ENCODE measurements around the gene SIRPG. TPM values are rescaled to one million over a fixed set of nuclear protein-coding genes. Genes with fewer than 3 reads are reported as not detected.
"Not testable (repeated sequence)": the region's sequence is repeated elsewhere in the genome, so short reads cannot be mapped to it uniquely, and the experiment has no call there.

SIRPG gene
- total RNA-seq, 2 experiments from 2014 or later: 98.7 to 100 TPM

GRCh38 chr20:1646975-1647431 lies 10.6 kb downstream of the SIRPG start:
- H3K4me3 Mint-ChIP-seq: peak overlapping the region; percentile 58
- H3K27ac Mint-ChIP-seq: peak overlapping the region; percentile 80
- ATAC-seq (ENCODE audit: low read depth) (peak; percentile 85), DNase-seq (peak; percentile 44)
- H3K9me3 Mint-ChIP-seq: peaks cover 2% of the 10 kb centered on the region
- H3K27me3 Mint-ChIP-seq: no peaks in the 10 kb centered on the region
- peaks cover 48% of the 10 kb centered on the region for H3K4me1 Mint-ChIP-seq
- H3K36me3 Mint-ChIP-seq: peaks cover 35% of the 10 kb centered on the region
- POLR2A ChIA-PET: interaction anchor here (0.5 kb wide), 1 partner anchor 1337 kb away, joined by 3 read pairs; no protein-coding TSS in a partner anchor

GRCh38 chr20:1644101-1644962 lies 13.2 kb downstream of the SIRPG start:
- no peak for ATAC-seq (ENCODE audit: low read depth)
- H3K4me1 Mint-ChIP-seq: peaks cover 33% of the 10 kb centered on the region
- no peak for DNase-seq
- peaks cover 23% of the 10 kb centered on the region for H3K36me3 Mint-ChIP-seq
- peaks cover 5% of the 10 kb centered on the region for H3K9me3 Mint-ChIP-seq
- H3K4me3 Mint-ChIP-seq: no peak overlapping the region
- no peaks in the 10 kb centered on the region for H3K27me3 Mint-ChIP-seq
- POLR2A ChIA-PET: no interaction called here
- no peak overlapping the region for H3K27ac Mint-ChIP-seq

GRCh38 chr20:1638643-1639042 lies 18.9 kb downstream of the SIRPG start:
- Mint-ChIP-seq H3K27ac (peak overlapping the region; percentile 26), H3K36me3 (peaks cover 40% of the 10 kb centered on the region), H3K4me1 (peaks cover 26% of the 10 kb centered on the region)
- POLR2A ChIA-PET; DNase-seq; ATAC-seq (ENCODE audit: low read depth); H3K27me3 Mint-ChIP-seq; H3K9me3 Mint-ChIP-seq; H3K4me3 Mint-ChIP-seq: not testable (repeated sequence)

GRCh38 chr20:1637755-1638154 lies 19.8 kb downstream of the SIRPG start:
- DNase-seq: no peak
- H3K4me3 Mint-ChIP-seq: no peak overlapping the region
- no peaks in the 10 kb centered on the region for H3K27me3 Mint-ChIP-seq
- H3K9me3 Mint-ChIP-seq: peaks cover 8% of the 10 kb centered on the region
- peaks cover 33% of the 10 kb centered on the region for H3K4me1 Mint-ChIP-seq
- no peak overlapping the region for H3K27ac Mint-ChIP-seq
- peaks cover 44% of the 10 kb centered on the region for H3K36me3 Mint-ChIP-seq
- no peak for ATAC-seq (ENCODE audit: low read depth)
- POLR2A ChIA-PET: no interaction called here

- DNase-seq (no peak), ATAC-seq (ENCODE audit: low read depth) (no peak)
- H3K4me1 Mint-ChIP-seq: peaks cover 38% of the 10 kb centered on the region
- no peak overlapping the region for H3K27ac Mint-ChIP-seq
- H3K36me3 Mint-ChIP-seq: peaks cover 48% of the 10 kb centered on the region
- H3K4me3 Mint-ChIP-seq: no peak overlapping the region
- POLR2A ChIA-PET: no interaction called here
- H3K9me3 Mint-ChIP-seq: peaks cover 8% of the 10 kb centered on the region
- H3K27me3 Mint-ChIP-seq: no peaks in the 10 kb centered on the region
Observed at GRCh38 chr20:1637226-1637625, 20.4 kb downstream of the SIRPG start.

GRCh38 chr20:1636621-1637020 lies 21.0 kb downstream of the SIRPG start:
- Mint-ChIP-seq H3K4me3 (no peak overlapping the region), H3K27me3 (no peaks in the 10 kb centered on the region), H3K4me1 (peaks cover 44% of the 10 kb centered on the region), H3K36me3 (peaks cover 54% of the 10 kb centered on the region), H3K9me3 (peaks cover 8% of the 10 kb centered on the region), H3K27ac (no peak overlapping the region)
- DNase-seq (no peak), ATAC-seq (ENCODE audit: low read depth) (no peak)
- POLR2A ChIA-PET: no interaction called here

GRCh38 chr20:1635291-1635979 lies 22.1 kb downstream of the SIRPG start:
- Mint-ChIP-seq H3K9me3 (peaks cover 7% of the 10 kb centered on the region), H3K36me3 (peaks cover 62% of the 10 kb centered on the region), H3K27ac (no peak overlapping the region), H3K27me3 (no peaks in the 10 kb centered on the region), H3K4me3 (no peak overlapping the region), H3K4me1 (peaks cover 47% of the 10 kb centered on the region)
- ATAC-seq (ENCODE audit: low read depth): no peak
- POLR2A ChIA-PET: interaction anchor here (1.0 kb wide), 1 partner anchor 100 kb away, joined by 3 read pairs; no protein-coding TSS in a partner anchor
- DNase-seq: no peak

GRCh38 chr20:1633535-1633934 lies 24.0 kb downstream of the SIRPG start:
- peaks cover 41% of the 10 kb centered on the region for H3K4me1 Mint-ChIP-seq
- no peaks in the 10 kb centered on the region for H3K27me3 Mint-ChIP-seq
- peak overlapping the region; percentile 26 for H3K4me3 Mint-ChIP-seq
- ATAC-seq (ENCODE audit: low read depth) (no peak), DNase-seq (no peak)
- H3K27ac Mint-ChIP-seq: peak overlapping the region; percentile 52
- POLR2A ChIA-PET: no interaction called here
- H3K9me3 Mint-ChIP-seq: no peaks in the 10 kb centered on the region
- H3K36me3 Mint-ChIP-seq: peaks cover 64% of the 10 kb centered on the region

GRCh38 chr20:1632178-1632577 lies 25.4 kb downstream of the SIRPG start:
- H3K4me3 Mint-ChIP-seq: peak overlapping the region; percentile 4
- peaks cover 38% of the 10 kb centered on the region for H3K4me1 Mint-ChIP-seq

GRCh38 chr20:1631309-1632151 lies 26.0 kb downstream of the SIRPG start:
- peaks cover 38% of the 10 kb centered on the region for H3K4me1 Mint-ChIP-seq
- H3K9me3 Mint-ChIP-seq: no peaks in the 10 kb centered on the region
- H3K27ac Mint-ChIP-seq: peak overlapping the region; percentile 62
- no peak for ATAC-seq (ENCODE audit: low read depth)
- DNase-seq: no peak
- no peaks in the 10 kb centered on the region for H3K27me3 Mint-ChIP-seq
- peaks cover 66% of the 10 kb centered on the region for H3K36me3 Mint-ChIP-seq
- POLR2A ChIA-PET: no interaction called here
- peak overlapping the region; percentile 24 for H3K4me3 Mint-ChIP-seq

More at GRCh38 chr20:1632178-1632577, 25.4 kb downstream of the SIRPG start:
- H3K9me3 Mint-ChIP-seq: no peaks in the 10 kb centered on the region
- no peaks in the 10 kb centered on the region for H3K27me3 Mint-ChIP-seq
- POLR2A ChIA-PET: no interaction called here
- H3K36me3 Mint-ChIP-seq: peaks cover 71% of the 10 kb centered on the region
- peak overlapping the region; percentile 62 for H3K27ac Mint-ChIP-seq
- no peak for DNase-seq
- ATAC-seq (ENCODE audit: low read depth): peak; percentile 65

GRCh38 chr20:1630186-1630585 lies 27.4 kb downstream of the SIRPG start:
- H3K27me3 Mint-ChIP-seq: no peaks in the 10 kb centered on the region
- no peak overlapping the region for H3K4me3 Mint-ChIP-seq
- no peaks in the 10 kb centered on the region for H3K9me3 Mint-ChIP-seq
- peaks cover 61% of the 10 kb centered on the region for H3K36me3 Mint-ChIP-seq
- H3K27ac Mint-ChIP-seq: no peak overlapping the region
- H3K4me1 Mint-ChIP-seq: peaks cover 46% of the 10 kb centered on the region
- POLR2A ChIA-PET: no interaction called here
- DNase-seq (no peak), ATAC-seq (ENCODE audit: low read depth) (no peak)

- Mint-ChIP-seq H3K36me3 (peaks cover 62% of the 10 kb centered on the region), H3K4me1 (peaks cover 54% of the 10 kb centered on the region), H3K9me3 (no peaks in the 10 kb centered on the region), H3K27me3 (no peaks in the 10 kb centered on the region), H3K4me3 (no peak overlapping the region), H3K27ac (peak overlapping the region; percentile 55)
- POLR2A ChIA-PET: interaction anchor here (0.6 kb wide), 1 partner anchor 9 kb away, joined by 3 read pairs; the partner anchor contains the start of gene SIRPB1
- DNase-seq: no peak
- ATAC-seq (ENCODE audit: low read depth): no peak
Observed at GRCh38 chr20:1629321-1629720, 28.3 kb downstream of the SIRPG start.

GRCh38 chr20:1628621-1629020 lies 29.0 kb downstream of the SIRPG start:
- peaks cover 53% of the 10 kb centered on the region for H3K4me1 Mint-ChIP-seq
- no peak for DNase-seq
- H3K36me3 Mint-ChIP-seq: peaks cover 58% of the 10 kb centered on the region
- no peaks in the 10 kb centered on the region for H3K9me3 Mint-ChIP-seq
- H3K27me3 Mint-ChIP-seq: no peaks in the 10 kb centered on the region
- ATAC-seq (ENCODE audit: low read depth): no peak
- no peak overlapping the region for H3K4me3 Mint-ChIP-seq
- H3K27ac Mint-ChIP-seq: peak overlapping the region; percentile 54
- POLR2A ChIA-PET: no interaction called here
